HUDEP-2 (cell line): ENCODE data around the gene CRY2.
A peak's percentile ranks its signal among the peaks of the same experiment; 100 is the strongest.
"Not testable (repeated sequence)": the region's sequence is repeated elsewhere in the genome, so short reads cannot be mapped to it uniquely, and the experiment has no call there.

ENCODE experiments used
- DNase-seq, 76 experiments: peaks; one replicate each; lab custom pipeline; 2025; ENCODE audit not compliant: unreplicated experiment in 76 of 76; lab: John Stamatoyannopoulos, UW

CRY2 gene

GRCh38 chr11:45811109-45811435 is 36.2 kb upstream of the CRY2 start:
- DNase-seq = no peak

- DNase-seq = no peak
Observed at GRCh38 chr11:45811571-45812290, 35.5 kb upstream of the CRY2 start.

- no peak for DNase-seq
Observed at GRCh38 chr11:45812581-45813548, 34.4 kb upstream of the CRY2 start.

GRCh38 chr11:45815747-45816146 is 31.5 kb upstream of the CRY2 start:
- DNase-seq = no peak

- no peak for DNase-seq
Observed at GRCh38 chr11:45816614-45817013, 30.7 kb upstream of the CRY2 start.

GRCh38 chr11:45817191-45817590 is 30.1 kb upstream of the CRY2 start:
- no peak for DNase-seq

- no peak for DNase-seq
Observed at GRCh38 chr11:45818961-45819605, 28.2 kb upstream of the CRY2 start.

GRCh38 chr11:45820211-45820857 is 26.9 kb upstream of the CRY2 start:
- DNase-seq = no peak

- peak in 2 of 76 experiments; percentile 8 to 12 for DNase-seq
Observed at GRCh38 chr11:45826492-45826891, 20.8 kb upstream of the CRY2 start.

- DNase-seq = no peak
Observed at GRCh38 chr11:45827123-45827522, 20.2 kb upstream of the CRY2 start.

GRCh38 chr11:45828996-45829395 is 18.3 kb upstream of the CRY2 start:
- DNase-seq = no peak

GRCh38 chr11:45830596-45830995 is 16.7 kb upstream of the CRY2 start:
- no peak for DNase-seq

- DNase-seq = no peak
Observed at GRCh38 chr11:45832811-45833441, 14.3 kb upstream of the CRY2 start.

- no peak for DNase-seq
Observed at GRCh38 chr11:45833761-45834160, 13.5 kb upstream of the CRY2 start.

- DNase-seq = peak in 43 of 76 experiments; percentile 8 to 74 (median 39)
Observed at GRCh38 chr11:45834298-45834756, 12.9 kb upstream of the CRY2 start.

- peak in 26 of 76 experiments; percentile 7 to 59 (median 26) for DNase-seq
Observed at GRCh38 chr11:45839204-45839603, 8.1 kb upstream of the CRY2 start.

GRCh38 chr11:45840251-45840650 is 7.0 kb upstream of the CRY2 start:
- DNase-seq = not testable (repeated sequence)

GRCh38 chr11:45843158-45843924 is 3.9 kb upstream of the CRY2 start:
- peak in 72 of 76 experiments; percentile 6 to 89 (median 70) for DNase-seq

GRCh38 chr11:45844822-45845578 is 2.3 kb upstream of the CRY2 start:
- no peak for DNase-seq
